Neuron (in vitro differentiated cells): ENCODE measurements around the gene CFAP20DC.
"Not testable (repeated sequence)": the region's sequence is repeated elsewhere in the genome, so short reads cannot be mapped to it uniquely, and the experiment has no call there.

ENCODE experiments used
- H2AFZ ChIP-seq: one replicate; pipeline ENCODE4 v1.6.1; 2013; ENCODE audit warnings: low read depth, mild to moderate bottlenecking, inconsistent platforms, low read length, moderate library complexity
- H3K27me3 ChIP-seq: one replicate; pipeline ENCODE4 v1.6.1; 2013; ENCODE audit warnings: low read length; ENCODE audit not compliant: insufficient read depth
- H3K36me3 ChIP-seq: one replicate; pipeline ENCODE4 v1.6.1; 2013; ENCODE audit warnings: low read length; ENCODE audit not compliant: insufficient read depth
- H3K4me1 ChIP-seq: one replicate; pipeline ENCODE4 v1.6.1; 2013; ENCODE audit warnings: low read length; ENCODE audit not compliant: insufficient read depth
- H3K4me3 ChIP-seq: 2 replicates; pipeline ENCODE4 v1.5.1; 2013; ENCODE audit warnings: mild to moderate bottlenecking, low read length, moderate library complexity
- H3K9me3 ChIP-seq: one replicate; pipeline ENCODE4 v1.6.1; 2013; ENCODE audit warnings: low read length

The CFAP20DC gene

DNA sequence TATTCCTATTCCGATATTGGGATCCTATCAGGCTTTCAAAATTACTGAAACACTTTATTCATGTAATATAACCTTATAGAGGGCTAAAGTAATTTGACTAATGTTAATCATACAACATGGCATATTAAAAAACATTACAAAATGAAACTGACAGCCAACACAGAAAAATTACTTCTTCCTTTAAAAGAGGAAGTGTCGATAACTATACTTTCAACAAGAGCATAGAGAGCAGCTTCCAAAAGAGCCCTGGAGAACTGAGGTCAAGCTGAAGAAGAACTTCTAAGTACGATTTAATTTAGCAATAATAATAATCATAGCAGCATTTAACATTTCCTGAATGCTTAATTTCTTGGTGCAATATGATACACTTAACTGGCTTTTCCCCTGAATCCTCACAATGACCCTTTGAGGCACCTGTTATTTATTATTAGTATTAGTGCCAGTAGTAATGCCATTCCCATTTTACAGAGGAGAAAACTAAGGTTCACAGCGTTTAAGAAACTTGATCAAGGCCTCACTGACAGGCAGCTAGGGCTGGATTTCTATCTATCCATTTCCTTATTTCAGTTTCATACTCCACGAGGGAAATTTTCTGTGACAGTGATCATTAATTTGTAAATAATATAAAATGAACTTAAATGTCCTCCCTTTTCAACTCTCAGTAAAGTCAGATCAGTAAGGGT lies 181.6 kb downstream of the CFAP20DC start:
- Histone ChIP-seq H2AFZ (no peak overlapping the region), H3K9me3 (no peaks in the 10 kb centered on the region), H3K36me3 (no peaks in the 10 kb centered on the region), H3K4me1 (no peaks in the 10 kb centered on the region), H3K27me3 (no peaks in the 10 kb centered on the region), H3K4me3 (no peak overlapping the region)

DNA sequence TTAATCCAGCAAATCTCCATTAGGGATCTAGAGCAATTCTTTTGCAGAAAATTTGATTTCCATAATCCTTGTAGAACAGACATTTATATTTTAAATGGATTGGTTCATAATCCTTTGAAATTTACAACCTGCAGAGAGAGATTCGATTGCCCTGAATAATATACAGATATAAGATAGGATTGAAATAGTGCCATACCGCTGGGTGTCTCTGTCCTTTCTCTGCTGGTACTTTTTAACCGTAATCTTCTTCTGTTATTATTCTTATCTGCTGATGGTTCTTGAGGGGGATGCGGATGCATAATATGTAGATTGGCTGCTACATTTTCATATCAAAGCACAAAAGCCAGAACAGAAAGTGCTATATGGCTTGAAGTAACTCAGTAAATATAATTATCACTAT lies 182.2 kb downstream of the CFAP20DC start:
- Histone ChIP-seq H3K4me1 (no peaks in the 10 kb centered on the region), H3K9me3 (no peaks in the 10 kb centered on the region), H3K27me3 (no peaks in the 10 kb centered on the region), H2AFZ (no peak overlapping the region), H3K36me3 (no peaks in the 10 kb centered on the region), H3K4me3 (no peak overlapping the region)

DNA sequence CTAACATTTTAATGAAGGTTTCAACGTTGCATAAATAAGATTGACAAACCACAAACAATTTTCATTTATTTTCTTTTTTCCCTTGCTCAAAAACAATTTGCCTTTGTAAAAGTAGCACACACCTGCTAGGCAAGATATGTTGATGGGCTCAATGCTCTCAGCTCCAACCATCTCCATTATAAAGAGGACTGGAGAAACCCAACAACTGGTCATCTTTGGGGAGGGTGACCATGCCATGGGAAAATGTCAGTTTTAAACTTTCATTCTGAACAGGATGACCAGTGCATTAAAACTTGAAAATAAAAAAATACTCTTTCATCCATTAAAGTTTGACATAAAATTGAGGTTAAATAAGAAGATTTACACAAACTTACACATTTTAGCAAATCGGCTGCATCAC lies 183.7 kb downstream of the CFAP20DC start:
- no peak overlapping the region for H2AFZ ChIP-seq
- no peaks in the 10 kb centered on the region for H3K36me3 ChIP-seq
- H3K4me3 ChIP-seq, result no peak overlapping the region
- H3K27me3 ChIP-seq, result no peaks in the 10 kb centered on the region
- H3K9me3 ChIP-seq, result no peaks in the 10 kb centered on the region
- no peaks in the 10 kb centered on the region for H3K4me1 ChIP-seq

DNA sequence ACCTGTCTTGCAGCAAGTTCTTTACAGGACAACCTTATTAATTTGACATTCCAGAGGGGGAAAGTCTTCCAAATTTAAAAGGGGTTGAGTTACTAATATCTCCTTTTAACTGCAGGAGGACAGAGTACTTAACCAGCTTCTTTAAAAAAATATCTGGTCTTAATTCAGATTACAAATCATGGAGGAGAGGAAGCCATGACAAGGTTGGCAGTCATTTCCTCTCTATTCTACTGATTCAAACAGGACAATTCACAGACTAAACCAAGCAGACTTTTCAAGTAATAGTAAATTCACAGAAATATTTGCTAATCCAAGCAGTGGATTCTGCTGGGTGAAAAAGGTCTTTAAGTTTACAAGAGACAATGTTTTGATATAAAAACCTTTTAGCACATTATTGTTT lies 185.3 kb downstream of the CFAP20DC start:
- no peaks in the 10 kb centered on the region for H3K36me3 ChIP-seq
- no peak overlapping the region for H2AFZ ChIP-seq
- no peaks in the 10 kb centered on the region for H3K27me3 ChIP-seq
- no peak overlapping the region for H3K4me3 ChIP-seq
- no peaks in the 10 kb centered on the region for H3K4me1 ChIP-seq
- H3K9me3 ChIP-seq, result no peaks in the 10 kb centered on the region

DNA sequence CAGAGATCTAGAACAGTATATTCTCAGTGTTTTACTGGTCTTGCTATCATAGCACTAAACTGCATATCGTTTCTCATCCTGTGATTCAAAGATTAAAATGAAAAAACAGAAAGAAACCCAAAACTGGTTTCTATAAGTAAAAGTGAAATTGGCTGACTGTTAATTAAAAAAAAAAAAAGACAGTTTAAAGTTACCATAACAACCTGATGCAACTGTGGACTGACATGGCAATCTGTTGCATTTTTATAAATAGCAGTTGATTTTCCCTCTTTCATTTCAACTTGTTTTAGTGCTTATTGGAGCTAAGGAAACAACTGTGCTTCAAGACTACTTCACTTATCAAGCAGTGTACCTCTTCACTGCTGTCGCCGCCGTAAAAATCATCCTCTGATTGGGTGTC lies 186.6 kb downstream of the CFAP20DC start:
- Histone ChIP-seq H3K27me3 (no peaks in the 10 kb centered on the region), H2AFZ (no peak overlapping the region), H3K36me3 (no peaks in the 10 kb centered on the region), H3K4me3 (no peak overlapping the region), H3K4me1 (no peaks in the 10 kb centered on the region), H3K9me3 (no peaks in the 10 kb centered on the region)

DNA sequence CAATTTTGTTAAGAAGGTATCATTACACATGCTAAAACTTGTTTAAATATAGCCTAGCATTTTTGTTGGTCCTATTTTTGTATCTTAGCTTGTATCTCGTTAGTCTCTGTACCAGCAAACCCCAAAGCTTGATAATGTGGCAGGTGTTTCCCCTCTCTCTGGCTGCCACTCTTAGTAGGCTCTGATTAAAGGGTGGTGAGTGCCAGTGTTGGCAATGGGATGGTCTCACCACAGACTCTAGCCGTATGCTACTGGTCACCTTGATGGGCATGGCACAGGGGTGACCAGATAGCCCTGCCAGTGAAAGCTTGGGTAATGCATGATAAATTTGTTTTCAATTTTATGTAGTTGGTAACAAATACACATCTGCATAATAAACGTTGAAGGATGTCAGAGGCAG lies 188.3 kb downstream of the CFAP20DC start:
- no peaks in the 10 kb centered on the region for H3K9me3 ChIP-seq
- H3K36me3 ChIP-seq, result no peaks in the 10 kb centered on the region
- H3K4me1 ChIP-seq, result no peaks in the 10 kb centered on the region
- no peak overlapping the region for H2AFZ ChIP-seq
- H3K27me3 ChIP-seq, result no peaks in the 10 kb centered on the region
- no peak overlapping the region for H3K4me3 ChIP-seq

DNA sequence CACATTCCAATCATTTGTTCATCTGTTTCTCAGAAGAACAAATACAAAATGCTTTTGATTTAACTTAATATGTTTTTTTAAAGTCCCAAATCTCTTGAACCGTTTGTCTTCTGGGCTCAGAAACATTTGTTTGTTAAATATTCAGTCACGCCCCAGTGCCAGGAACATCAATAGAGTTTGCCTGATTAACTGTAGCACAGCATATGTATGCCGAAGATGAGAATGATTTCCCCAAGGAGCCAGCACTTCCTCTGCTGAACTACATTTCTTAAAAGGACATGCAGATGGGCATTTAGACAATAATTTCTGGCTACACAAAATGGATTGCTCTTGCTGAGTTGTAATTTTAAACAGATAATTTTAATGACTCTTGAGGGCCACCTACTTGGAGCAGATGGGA lies 191.7 kb downstream of the CFAP20DC start:
- Histone ChIP-seq H3K4me3 (no peak overlapping the region), H3K4me1 (no peaks in the 10 kb centered on the region), H3K27me3 (no peaks in the 10 kb centered on the region), H2AFZ (no peak overlapping the region), H3K36me3 (no peaks in the 10 kb centered on the region), H3K9me3 (no peaks in the 10 kb centered on the region)

DNA sequence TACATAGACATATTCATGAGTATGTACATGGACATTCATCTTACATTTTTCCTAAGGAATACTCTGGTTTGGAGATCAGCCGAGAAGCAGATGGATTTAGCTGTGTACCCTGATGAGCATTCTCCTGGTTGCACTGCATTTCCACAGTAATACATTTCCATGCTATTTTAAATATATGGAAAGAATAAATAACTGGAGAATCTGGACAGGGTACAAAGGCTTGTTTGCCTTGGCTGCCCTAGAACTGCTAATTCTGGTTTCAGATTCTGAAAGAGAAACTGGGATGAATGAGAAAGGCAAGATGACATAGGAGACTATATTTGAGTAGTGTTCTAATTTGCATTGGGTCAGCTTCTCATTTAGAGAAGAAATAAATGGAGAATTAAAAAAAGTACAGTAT lies 192.4 kb downstream of the CFAP20DC start:
- Histone ChIP-seq H3K36me3 (no peaks in the 10 kb centered on the region), H3K4me1 (no peaks in the 10 kb centered on the region), H3K4me3 (no peak overlapping the region), H3K27me3 (no peaks in the 10 kb centered on the region), H2AFZ (no peak overlapping the region), H3K9me3 (no peaks in the 10 kb centered on the region)

DNA sequence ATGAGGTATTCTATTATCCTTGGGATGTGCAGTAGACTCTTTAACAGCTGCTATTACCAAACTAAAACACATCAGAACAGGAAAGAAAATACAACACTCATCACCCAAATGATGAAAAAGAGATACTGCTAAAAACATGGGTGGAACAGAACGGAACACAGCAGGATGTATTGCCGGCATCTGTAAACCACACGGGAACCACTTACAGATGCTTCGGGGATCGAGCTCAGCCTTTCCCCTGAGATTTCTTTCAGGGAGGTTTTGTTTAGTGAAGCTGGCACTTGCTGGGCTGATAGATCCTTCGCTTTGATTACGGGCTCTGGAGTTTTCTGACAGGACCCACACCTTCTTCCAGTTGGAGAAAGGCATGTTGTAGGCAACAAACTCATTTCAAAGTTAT lies 201.0 kb downstream of the CFAP20DC start:
- Histone ChIP-seq H3K4me3 (no peak overlapping the region), H3K4me1 (no peaks in the 10 kb centered on the region), H3K9me3 (peaks cover 2% of the 10 kb centered on the region), H3K36me3 (no peaks in the 10 kb centered on the region), H2AFZ (no peak overlapping the region), H3K27me3 (no peaks in the 10 kb centered on the region)

DNA sequence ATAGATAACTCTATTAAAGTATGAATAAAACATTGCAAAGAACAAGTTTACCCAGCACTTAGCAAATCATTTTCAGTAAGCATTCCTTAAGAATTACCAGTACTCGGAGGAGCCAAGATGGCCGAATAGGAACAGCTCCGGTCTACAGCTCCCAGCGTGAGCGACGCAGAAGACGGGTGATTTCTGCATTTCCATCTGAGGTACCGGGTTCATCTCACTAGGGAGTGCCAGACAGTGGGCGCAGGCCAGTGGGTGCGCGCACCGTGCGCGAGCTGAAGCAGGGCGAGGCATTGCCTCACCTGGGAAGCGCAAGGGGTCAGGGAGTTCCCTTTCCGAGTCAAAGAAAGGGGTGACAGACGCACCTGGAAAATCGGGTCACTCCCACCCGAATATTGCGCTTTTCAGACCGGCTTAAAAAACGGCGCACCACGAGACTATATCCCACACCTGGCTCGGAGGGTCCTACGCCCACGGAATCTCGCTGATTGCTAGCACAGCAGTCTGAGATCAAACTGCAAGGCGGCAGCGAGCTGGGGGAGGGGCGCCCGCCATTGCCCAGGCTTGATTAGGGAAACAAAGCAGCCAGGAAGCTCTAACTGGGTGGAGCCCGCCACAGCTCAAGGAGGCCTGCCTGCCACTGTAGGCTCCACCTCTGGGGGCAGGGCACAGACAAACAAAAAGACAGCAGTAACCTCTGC lies 207.6 kb downstream of the CFAP20DC start:
- H3K27me3 ChIP-seq, H3K9me3 ChIP-seq, H2AFZ ChIP-seq, H3K4me1 ChIP-seq, H3K36me3 ChIP-seq: not testable (repeated sequence)
- peak overlapping the region; percentile 48 for H3K4me3 ChIP-seq

DNA sequence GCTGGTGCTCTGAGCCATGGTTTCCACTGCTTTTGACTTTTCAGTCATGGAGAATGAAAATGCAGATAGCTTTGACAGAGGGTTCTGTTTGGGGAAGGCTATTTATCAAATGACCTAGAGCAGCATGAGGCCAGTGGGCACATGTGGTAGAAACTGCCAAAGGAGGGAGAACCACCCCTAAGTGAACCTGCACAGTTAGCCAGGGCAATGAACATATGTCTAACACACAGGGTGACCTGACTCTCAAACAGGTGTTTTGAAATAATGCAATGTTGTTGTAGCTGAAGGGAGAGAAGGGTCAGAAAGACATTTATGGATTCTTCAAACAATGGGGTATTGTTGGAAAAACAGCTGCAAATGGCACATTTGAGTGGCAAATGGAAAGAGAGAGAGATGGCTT lies 208.9 kb downstream of the CFAP20DC start:
- Histone ChIP-seq H3K4me1 (no peaks in the 10 kb centered on the region), H3K27me3 (no peaks in the 10 kb centered on the region), H3K36me3 (no peaks in the 10 kb centered on the region), H3K4me3 (no peak overlapping the region), H2AFZ (no peak overlapping the region), H3K9me3 (peaks cover 3% of the 10 kb centered on the region)

DNA sequence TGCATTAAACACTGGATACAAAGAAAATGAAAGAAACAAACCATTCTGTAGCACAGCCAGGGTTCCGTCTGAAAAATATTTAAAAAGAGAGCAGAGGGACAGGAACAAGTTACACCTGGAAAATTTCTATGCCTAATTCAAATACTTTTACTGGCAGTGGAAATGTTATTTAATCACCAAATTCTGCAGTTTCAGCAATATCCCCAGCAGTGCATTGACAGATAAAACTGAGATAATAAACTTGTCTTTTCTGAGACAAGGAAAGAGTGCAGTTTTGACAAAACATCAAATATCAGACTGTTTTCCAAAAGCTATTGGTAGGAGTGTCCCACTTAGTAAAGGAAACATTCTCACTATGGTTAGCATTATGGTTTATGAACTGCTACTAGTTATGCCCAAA lies 209.9 kb downstream of the CFAP20DC start:
- Histone ChIP-seq H3K4me1 (peaks cover 2% of the 10 kb centered on the region), H3K4me3 (no peak overlapping the region), H2AFZ (no peak overlapping the region), H3K27me3 (no peaks in the 10 kb centered on the region), H3K9me3 (peaks cover 3% of the 10 kb centered on the region), H3K36me3 (no peaks in the 10 kb centered on the region)

DNA sequence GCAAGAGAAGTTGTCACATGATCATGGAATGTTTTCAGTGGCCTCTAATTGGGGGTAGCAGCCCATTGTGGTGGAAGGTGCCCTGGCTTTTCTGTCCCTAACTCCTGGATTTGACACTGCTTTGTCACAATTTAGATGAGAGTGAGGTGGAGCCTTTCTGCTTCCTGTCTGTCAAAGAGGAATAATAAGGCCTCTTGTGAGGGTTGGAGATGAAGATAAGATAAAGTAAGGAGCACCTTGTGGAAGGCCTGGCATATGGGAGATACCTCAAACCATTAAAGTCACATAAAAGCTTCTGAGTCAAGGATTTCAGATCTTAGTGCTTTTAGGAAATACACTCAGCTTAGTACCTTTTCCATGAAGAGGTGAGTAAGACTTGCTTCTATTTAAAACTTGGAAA lies 210.6 kb downstream of the CFAP20DC start:
- H2AFZ ChIP-seq, result no peak overlapping the region

DNA sequence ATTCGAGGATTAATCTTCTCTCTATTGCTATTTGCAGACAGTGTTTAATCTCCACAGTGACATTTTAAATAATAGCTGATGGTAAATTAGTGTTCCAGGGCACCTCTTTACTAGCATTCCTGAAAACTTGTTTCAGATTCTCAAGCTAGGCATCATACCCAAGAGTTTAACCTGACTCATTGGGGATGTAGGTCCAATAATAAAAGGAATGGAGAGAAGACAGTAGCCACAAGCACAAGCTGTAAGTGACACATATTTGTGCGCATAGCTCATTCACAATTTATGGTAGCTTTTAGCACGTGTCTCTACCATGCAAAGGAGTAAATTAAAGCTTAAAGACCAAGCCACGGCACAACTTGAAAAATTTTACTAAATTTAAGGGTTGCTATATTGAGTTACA lies 212.0 kb downstream of the CFAP20DC start:
- Histone ChIP-seq H3K27me3 (no peaks in the 10 kb centered on the region), H3K4me1 (peaks cover 5% of the 10 kb centered on the region), H2AFZ (no peak overlapping the region), H3K4me3 (no peak overlapping the region), H3K9me3 (peaks cover 3% of the 10 kb centered on the region), H3K36me3 (no peaks in the 10 kb centered on the region)

More for the DNA sequence above, 210.6 kb downstream of the CFAP20DC start:
- Histone ChIP-seq H3K9me3 (peaks cover 3% of the 10 kb centered on the region), H3K4me1 (peaks cover 5% of the 10 kb centered on the region), H3K36me3 (no peaks in the 10 kb centered on the region), H3K27me3 (no peaks in the 10 kb centered on the region), H3K4me3 (no peak overlapping the region)
